Right cardiac atrium (tissue), 5 donors: ENCODE results near the gene DDX24. TPM values are rescaled to one million over a fixed set of nuclear protein-coding genes. Genes with fewer than 3 reads are reported as not detected.
A peak's percentile ranks its signal among the peaks of the same experiment; 100 is the strongest.

ENCODE experiments used
- ATAC-seq, 2 donors: fragments of 200-7000 bp; cut with Tn5 transposase; one replicate each; pipeline versions ENCODE4 v1.8.0 to v1.9.1; 2020; ENCODE audit warnings: moderate library complexity in 2 of 2, mild to moderate bottlenecking in 1 of 2
- DNase-seq, 3 donors: peaks; one replicate each; pipeline ENCODE4 v3.0.0-alpha.2; 2020
- H3K27ac ChIP-seq: one replicate; pipeline ENCODE4 v1.5.1; 2013; ENCODE audit warnings: mild to moderate bottlenecking, low read length, control low read depth, moderate library complexity
- H3K27me3 ChIP-seq: one replicate; pipeline ENCODE4 v1.6.1; 2013; ENCODE audit not compliant: control insufficient read depth, insufficient read depth
- H3K4me1 ChIP-seq: one replicate; pipeline ENCODE4 v1.6.1; 2013; ENCODE audit warnings: low read length; ENCODE audit not compliant: control insufficient read depth, insufficient read depth
- H3K4me3 ChIP-seq: one replicate; pipeline ENCODE4 v1.5.1; 2013; ENCODE audit warnings: low read length, control low read depth
- H3K9me3 ChIP-seq: one replicate; pipeline ENCODE4 v1.6.1; 2013; ENCODE audit warnings: low read length; ENCODE audit not compliant: control insufficient read depth
- WGBS: extraction: QIAGEN DNeasy Blood & Tissue Kit; methylation state at CpG from one replicate; pipeline ENCODE4 v1.1.7; 2013; 5-methylcytosine and 5-hydroxymethylcytosine counted together
- intact Hi-C, 4 donors: fragments of 100-400 bp; cut with DNase I; formaldehyde crosslinking; loops; one replicate each; pipeline versions ENCODE4 v1.11.0 to v1.14.0; 2022 to 2023
- polyA plus RNA-seq: library from polyadenylated mRNA; stranded (reverse); fragments of 200-250 nt; gene quantifications from one replicate; pipeline ENCODE4 v1.2.3, GENCODE V29; 2013
- total RNA-seq, 4 donors: library from RNA; stranded (reverse); fragmentation: NEBNext Ultra II Directional; extraction: Animal tissue kit (Norgen Biotek cat#: 25700); gene quantifications; one replicate each; pipeline ENCODE4 v1.2.1, GENCODE V29; 2021
- donor health status: healthy with polysubstance abuse.
- donor health status: DM: no; HTN: yes; CAD: no.
- donor health status: DM: no; HTN: no; CAD: no.
- donor health status: DM: no; HTN: yes; CAD: no; lungs with severe emphysema.
- donor health status: DM: yes; HTN: yes; CAD: no.

The DDX24 gene
- total and polyA plus RNA-seq, 5 donors: 138 to 268 (median 255) TPM

- Histone ChIP-seq H3K4me1 (peaks cover 15% of the 10 kb centered on the region), H3K4me3 (no peak overlapping the region), H3K27ac (peak overlapping the region; percentile 77), H3K27me3 (no peaks in the 10 kb centered on the region), H3K9me3 (peaks cover 2% of the 10 kb centered on the region)
- ATAC-seq (no peak), DNase-seq (no peak)
- WGBS: 64% methylated on average over 5 of the region's 5 CpGs
- intact Hi-C loops: no loop called here
These were observed 33.6 kb upstream of the DDX24 start for GRCh38 chr14:94114589-94115057.

- no peaks in the 10 kb centered on the region for H3K27me3 ChIP-seq
- peak overlapping the region; percentile 16 for H3K27ac ChIP-seq
- no peak overlapping the region for H3K4me3 ChIP-seq
- peaks cover 18% of the 10 kb centered on the region for H3K4me1 ChIP-seq
- 74% methylated on average over 5 of the region's 5 CpGs for WGBS
- no peaks in the 10 kb centered on the region for H3K9me3 ChIP-seq
- no peak for DNase-seq
- intact Hi-C loops: no loop called here
- ATAC-seq: no peak
These were observed 33.0 kb upstream of the DDX24 start for GRCh38 chr14:94113908-94114588.

GRCh38 chr14:94113490-94113889 lies 32.5 kb upstream of the DDX24 start:
- Histone ChIP-seq H3K27me3 (no peaks in the 10 kb centered on the region), H3K27ac (peak overlapping the region; percentile 10), H3K4me1 (peaks cover 18% of the 10 kb centered on the region), H3K4me3 (no peak overlapping the region), H3K9me3 (no peaks in the 10 kb centered on the region)
- DNase-seq (peak; percentile 51 to 77 (median 69)), ATAC-seq (no peak)
- intact Hi-C loops: no loop called here
- 45% methylated on average over 6 of the region's 6 CpGs for WGBS

- no peaks in the 10 kb centered on the region for H3K27me3 ChIP-seq
- no peaks in the 10 kb centered on the region for H3K9me3 ChIP-seq
- 62% methylated on average over 7 of the region's 7 CpGs for WGBS
- peak overlapping the region; percentile 49 for H3K27ac ChIP-seq
- H3K4me1 ChIP-seq: peaks cover 18% of the 10 kb centered on the region
- ATAC-seq (no peak), DNase-seq (no peak)
- H3K4me3 ChIP-seq: peak overlapping the region; percentile 58
- intact Hi-C loops: no loop called here
These were observed 32.1 kb upstream of the DDX24 start for GRCh38 chr14:94113073-94113472.

- no peaks in the 10 kb centered on the region for H3K9me3 ChIP-seq
- no peaks in the 10 kb centered on the region for H3K27me3 ChIP-seq
- H3K4me3 ChIP-seq: peak overlapping the region; percentile 58
- peak overlapping the region; percentile 11 for H3K27ac ChIP-seq
- ATAC-seq (no peak), DNase-seq (no peak)
- peaks cover 18% of the 10 kb centered on the region for H3K4me1 ChIP-seq
- intact Hi-C loops: no loop called here
- 80% methylated on average over 6 of the region's 6 CpGs for WGBS
These were observed 31.6 kb upstream of the DDX24 start for GRCh38 chr14:94112513-94113063.

GRCh38 chr14:94111276-94112095 lies 30.5 kb upstream of the DDX24 start:
- intact Hi-C loops: no loop called here
- Histone ChIP-seq H3K4me3 (peak overlapping the region; percentile 58), H3K27ac (peak overlapping the region; percentile 74), H3K27me3 (no peaks in the 10 kb centered on the region), H3K9me3 (no peaks in the 10 kb centered on the region), H3K4me1 (peaks cover 18% of the 10 kb centered on the region)
- peak in 1 of 2 donors; percentile 49 for ATAC-seq
- WGBS: 66% methylated on average over 20 of the region's 20 CpGs
- DNase-seq: peak; percentile 56 to 73 (median 69)

GRCh38 chr14:94110552-94111181 lies 29.7 kb upstream of the DDX24 start, which contains the start of gene IFI27:
Gene IFI27, plus strand, starts transcription at chr14:94110736.
- DNase-seq (peak; percentile 58 to 77 (median 73)), ATAC-seq (peak; percentile 67 to 77)
- peak within 1 kb of the TSS; percentile 84 for H3K27ac ChIP-seq
- no peaks in the 10 kb centered on the region for H3K9me3 ChIP-seq
- 54% methylated on average over 14 of the region's 14 CpGs for WGBS
- no peaks in the 10 kb centered on the region for H3K27me3 ChIP-seq
- peaks cover 18% of the 10 kb centered on the region for H3K4me1 ChIP-seq
- peak within 1 kb of the TSS; percentile 58 for H3K4me3 ChIP-seq
- intact Hi-C loops: no loop called here

- intact Hi-C loops: no loop called here
- WGBS: 87% methylated on average over 2 of the region's 2 CpGs
- no peak for ATAC-seq
These were observed 28.9 kb upstream of the DDX24 start for GRCh38 chr14:94109915-94110250.

GRCh38 chr14:94104731-94105130 lies 23.7 kb upstream of the DDX24 start:
- H3K4me1 ChIP-seq: peaks cover 4% of the 10 kb centered on the region
- no peak overlapping the region for H3K27ac ChIP-seq
- no peak overlapping the region for H3K4me3 ChIP-seq
- intact Hi-C loops: no loop called here
- no peaks in the 10 kb centered on the region for H3K27me3 ChIP-seq
- H3K9me3 ChIP-seq: no peaks in the 10 kb centered on the region
- no peak for ATAC-seq
- WGBS: 71% methylated on average over 10 of the region's 10 CpGs
- DNase-seq: no peak

More at GRCh38 chr14:94109915-94110250, 28.9 kb upstream of the DDX24 start:
- no peak overlapping the region for H3K4me3 ChIP-seq
- H3K4me1 ChIP-seq: peaks cover 12% of the 10 kb centered on the region
- H3K9me3 ChIP-seq: no peaks in the 10 kb centered on the region
- no peak for DNase-seq
- H3K27me3 ChIP-seq: no peaks in the 10 kb centered on the region
- H3K27ac ChIP-seq: peak overlapping the region; percentile 84

- Histone ChIP-seq H3K9me3 (no peaks in the 10 kb centered on the region), H3K4me3 (no peak overlapping the region), H3K4me1 (no peaks in the 10 kb centered on the region), H3K27ac (no peak overlapping the region), H3K27me3 (no peaks in the 10 kb centered on the region)
- intact Hi-C loops: no loop called here
- no peak for ATAC-seq
- no peak for DNase-seq
- WGBS: 52% methylated on average over 7 of the region's 7 CpGs
These were observed 22.6 kb upstream of the DDX24 start for GRCh38 chr14:94103554-94104150.
